COLO668 (cell line): ENCODE data around the gene TECPR2.
A peak's percentile ranks its signal among the peaks of the same experiment; 100 is the strongest.
"Not testable (repeated sequence)": the region's sequence is repeated elsewhere in the genome, so short reads cannot be mapped to it uniquely, and the experiment has no call there.

Experiments
- DNase-seq: peaks from one replicate; lab custom pipeline; 2025; ENCODE audit not compliant: unreplicated experiment; lab: John Stamatoyannopoulos, UW

The TECPR2 gene, protein sequence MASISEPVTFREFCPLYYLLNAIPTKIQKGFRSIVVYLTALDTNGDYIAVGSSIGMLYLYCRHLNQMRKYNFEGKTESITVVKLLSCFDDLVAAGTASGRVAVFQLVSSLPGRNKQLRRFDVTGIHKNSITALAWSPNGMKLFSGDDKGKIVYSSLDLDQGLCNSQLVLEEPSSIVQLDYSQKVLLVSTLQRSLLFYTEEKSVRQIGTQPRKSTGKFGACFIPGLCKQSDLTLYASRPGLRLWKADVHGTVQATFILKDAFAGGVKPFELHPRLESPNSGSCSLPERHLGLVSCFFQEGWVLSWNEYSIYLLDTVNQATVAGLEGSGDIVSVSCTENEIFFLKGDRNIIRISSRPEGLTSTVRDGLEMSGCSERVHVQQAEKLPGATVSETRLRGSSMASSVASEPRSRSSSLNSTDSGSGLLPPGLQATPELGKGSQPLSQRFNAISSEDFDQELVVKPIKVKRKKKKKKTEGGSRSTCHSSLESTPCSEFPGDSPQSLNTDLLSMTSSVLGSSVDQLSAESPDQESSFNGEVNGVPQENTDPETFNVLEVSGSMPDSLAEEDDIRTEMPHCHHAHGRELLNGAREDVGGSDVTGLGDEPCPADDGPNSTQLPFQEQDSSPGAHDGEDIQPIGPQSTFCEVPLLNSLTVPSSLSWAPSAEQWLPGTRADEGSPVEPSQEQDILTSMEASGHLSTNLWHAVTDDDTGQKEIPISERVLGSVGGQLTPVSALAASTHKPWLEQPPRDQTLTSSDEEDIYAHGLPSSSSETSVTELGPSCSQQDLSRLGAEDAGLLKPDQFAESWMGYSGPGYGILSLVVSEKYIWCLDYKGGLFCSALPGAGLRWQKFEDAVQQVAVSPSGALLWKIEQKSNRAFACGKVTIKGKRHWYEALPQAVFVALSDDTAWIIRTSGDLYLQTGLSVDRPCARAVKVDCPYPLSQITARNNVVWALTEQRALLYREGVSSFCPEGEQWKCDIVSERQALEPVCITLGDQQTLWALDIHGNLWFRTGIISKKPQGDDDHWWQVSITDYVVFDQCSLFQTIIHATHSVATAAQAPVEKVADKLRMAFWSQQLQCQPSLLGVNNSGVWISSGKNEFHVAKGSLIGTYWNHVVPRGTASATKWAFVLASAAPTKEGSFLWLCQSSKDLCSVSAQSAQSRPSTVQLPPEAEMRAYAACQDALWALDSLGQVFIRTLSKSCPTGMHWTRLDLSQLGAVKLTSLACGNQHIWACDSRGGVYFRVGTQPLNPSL (N-terminal part only)

DNA sequence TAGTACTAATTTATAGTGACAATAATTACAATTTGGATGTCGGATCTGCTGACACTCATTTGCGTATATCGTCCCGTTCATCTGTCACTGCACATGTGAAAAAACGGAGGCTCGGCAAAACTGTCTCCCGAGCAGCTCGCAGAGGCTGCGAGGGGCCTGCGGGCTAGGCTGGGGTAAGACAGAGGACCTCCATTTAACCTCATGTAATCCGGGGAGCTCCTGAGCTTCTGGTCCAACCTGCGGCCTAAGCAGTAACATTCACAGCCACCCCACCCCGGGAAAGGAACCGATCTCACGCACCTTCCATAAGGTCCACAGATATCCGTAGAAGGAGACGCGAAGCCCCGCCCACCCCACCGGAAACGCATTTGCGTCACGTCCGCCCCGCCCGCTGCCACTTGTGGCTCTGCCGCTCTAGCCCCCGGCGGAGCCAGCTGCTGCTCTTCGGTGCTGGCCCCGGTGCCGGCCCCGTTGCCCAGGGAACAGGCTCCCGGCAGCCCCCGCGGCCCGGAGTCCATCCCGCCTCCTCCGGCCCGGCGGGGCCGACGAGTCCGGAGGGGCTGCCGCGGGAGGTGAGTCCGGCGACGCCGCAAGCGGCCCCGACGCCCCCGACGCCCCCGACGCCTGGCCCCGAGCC lies at the start of gene TECPR2, which contains the start of gene CINP:
TECPR2 (plus strand) TSS at position 397 of the 637 bp plus-strand sequence. CDS start 13,781 bp downstream, outside the sequence.
CINP (minus strand) TSS at position 346 of the 637 bp plus-strand sequence; CDS start at position 307, 39 bp downstream.
- peak; percentile 99 for DNase-seq

GRCh38 chr14:102314242-102315011 lies 48.3 kb upstream of the TECPR2 start:
- DNase-seq: peak; percentile 89

DNA sequence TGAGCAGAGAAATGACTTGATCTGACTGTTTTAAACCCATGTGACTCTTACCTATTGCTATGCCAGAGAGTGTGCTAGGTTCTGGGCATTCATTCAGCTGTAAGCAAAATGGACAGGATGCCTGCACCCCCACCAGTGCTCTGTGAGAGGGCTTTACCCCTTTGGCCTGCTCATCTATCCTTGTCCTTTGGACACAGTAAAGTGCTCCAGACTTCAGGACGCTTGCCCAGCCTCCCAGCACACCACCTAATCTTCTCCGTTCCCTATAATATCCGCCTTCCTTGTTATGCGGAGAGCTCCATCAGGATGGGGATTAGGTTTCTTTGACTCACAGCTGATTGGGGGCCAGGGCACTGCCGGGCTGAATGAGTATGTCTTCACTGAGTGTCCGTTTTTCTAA lies 47.6 kb upstream of the TECPR2 start:
- DNase-seq: no peak

- peak; percentile 47 for DNase-seq
Measured at GRCh38 chr14:102316338-102316742, 46.4 kb upstream of the TECPR2 start.

GRCh38 chr14:102316743-102317563 lies 45.8 kb upstream of the TECPR2 start:
- DNase-seq: peak; percentile 92

- peak; percentile 55 for DNase-seq
Measured at GRCh38 chr14:102317564-102318248, 45.0 kb upstream of the TECPR2 start.

GRCh38 chr14:102318781-102319276 lies 43.9 kb upstream of the TECPR2 start:
- DNase-seq: no peak

DNA sequence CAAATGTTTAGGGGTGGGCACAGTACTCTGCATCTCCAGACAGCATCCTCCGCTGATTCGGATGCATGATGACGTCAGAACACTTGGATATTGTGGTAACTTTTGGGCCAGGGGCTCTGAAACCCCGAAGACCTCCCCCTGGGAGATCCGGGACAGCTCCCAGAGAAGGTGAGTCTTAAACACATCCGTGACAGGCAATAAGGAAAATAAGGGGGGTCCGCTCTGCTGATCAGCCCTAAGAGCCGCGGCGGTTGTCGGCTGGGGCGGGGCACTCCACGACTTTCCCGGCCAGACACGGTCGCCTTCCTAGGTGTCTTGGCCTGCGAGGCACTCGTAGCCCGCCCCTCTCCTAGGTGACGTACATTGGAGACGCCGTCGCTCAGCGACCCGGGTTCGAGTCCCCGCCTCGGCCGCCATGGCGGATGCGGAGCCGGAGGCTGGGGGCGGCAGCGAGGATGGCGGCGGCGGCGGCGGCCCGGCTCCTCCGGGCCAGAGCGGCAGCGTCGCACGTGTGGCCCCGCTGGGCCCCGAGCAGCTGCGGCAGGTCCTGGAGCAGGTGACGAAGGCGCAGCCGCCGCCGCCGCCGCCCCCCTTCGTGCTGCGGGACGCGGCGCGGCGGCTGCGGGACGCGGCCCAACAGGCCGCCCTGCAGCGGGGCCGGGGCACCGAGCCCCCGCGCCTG lies 43.2 kb upstream of the TECPR2 start, which contains the start of gene ZNF839:
ZNF839 (plus strand) TSS at position 396 of the 682 bp plus-strand sequence; CDS start at position 416, 20 bp downstream.
- peak; percentile 92 for DNase-seq

- peak; percentile 36 for DNase-seq
Measured at GRCh38 chr14:102320033-102320660, 42.6 kb upstream of the TECPR2 start.

DNA sequence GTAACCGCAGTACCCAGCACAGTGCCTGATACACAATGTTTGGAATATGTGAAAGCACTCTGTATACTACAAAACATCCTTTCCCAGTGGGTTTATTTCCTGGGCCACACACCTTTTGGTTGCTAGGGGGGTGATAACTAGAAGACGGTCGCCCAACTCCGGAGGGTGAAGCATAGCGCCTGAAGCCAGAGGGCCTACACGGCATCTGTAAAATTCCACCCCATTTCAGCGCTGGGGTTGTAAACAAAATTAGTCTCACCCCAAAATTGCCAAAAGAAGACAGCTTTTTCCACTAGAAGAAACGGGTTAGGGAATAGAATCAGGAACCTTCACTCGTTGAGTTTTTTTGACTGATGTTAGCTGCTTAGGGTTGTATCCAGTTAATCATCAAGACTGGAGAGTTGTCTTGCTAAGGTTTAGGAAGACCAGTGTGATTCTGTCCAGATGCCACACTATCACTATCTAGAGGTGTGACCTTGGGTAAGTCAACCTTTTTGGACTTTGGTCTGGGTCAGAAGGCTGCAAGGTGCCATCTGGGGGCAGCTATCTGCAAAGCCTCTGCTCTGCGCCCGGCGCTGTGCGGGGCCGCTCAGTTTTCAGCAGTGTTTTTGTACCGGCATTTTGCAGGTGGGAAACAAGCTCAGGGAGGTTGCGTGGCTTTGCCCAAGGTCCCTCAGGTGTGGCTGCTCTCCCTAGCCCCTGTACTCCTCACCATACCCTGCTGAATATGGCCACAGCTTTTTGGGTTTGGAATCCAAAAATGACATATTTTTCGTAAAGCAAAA lies 41.9 kb upstream of the TECPR2 start:
- no peak for DNase-seq

DNA sequence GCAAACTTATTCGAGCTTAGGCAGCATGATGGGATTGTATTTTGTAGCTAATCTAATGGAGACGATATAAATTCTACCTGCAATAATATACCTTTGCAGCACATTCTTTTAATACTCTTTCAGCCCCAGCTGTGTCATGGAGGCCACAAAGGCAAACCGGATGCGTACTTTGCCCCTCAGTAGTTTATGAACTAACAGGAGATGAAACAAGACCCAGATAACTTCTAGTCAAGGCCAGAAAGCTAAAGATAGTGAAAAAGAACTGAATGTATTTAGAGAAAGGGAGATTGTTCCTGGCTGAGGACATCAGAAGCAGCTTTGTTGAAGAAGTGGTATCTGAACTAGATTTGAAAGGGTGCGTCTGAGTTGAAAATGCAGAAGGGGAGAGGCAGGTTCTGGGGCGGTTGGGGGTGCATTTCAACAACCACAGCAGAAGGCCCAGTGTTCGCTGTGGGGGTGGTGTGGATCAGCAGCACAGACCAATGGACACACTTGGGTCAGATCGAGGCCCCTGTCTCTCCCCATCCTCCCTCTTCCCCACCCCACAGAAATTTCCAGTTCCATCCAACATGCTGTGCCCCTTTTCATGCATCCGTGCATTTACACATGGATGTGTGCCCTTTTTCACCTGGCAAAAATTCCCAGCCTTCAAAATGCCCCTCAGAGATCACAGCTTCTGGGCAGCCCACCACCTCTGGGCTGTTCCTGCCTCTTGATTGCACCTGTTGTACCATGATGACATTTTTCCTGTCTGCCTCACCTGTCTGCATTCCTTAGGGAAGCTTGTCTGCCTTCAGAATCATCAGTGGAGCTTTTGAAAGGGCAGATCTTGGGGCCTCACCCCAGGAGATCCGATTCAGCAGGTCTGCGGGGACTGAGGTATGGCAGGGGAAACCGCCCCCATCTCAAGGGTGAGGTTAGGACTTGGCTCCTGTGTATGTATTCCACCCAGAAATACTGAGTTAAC lies 41.0 kb upstream of the TECPR2 start:
- DNase-seq: no peak

- peak; percentile 27 for DNase-seq
Measured at GRCh38 chr14:102323102-102323501, 39.6 kb upstream of the TECPR2 start.

- DNase-seq: no peak
Measured at GRCh38 chr14:102325791-102326345, 36.9 kb upstream of the TECPR2 start.

DNA sequence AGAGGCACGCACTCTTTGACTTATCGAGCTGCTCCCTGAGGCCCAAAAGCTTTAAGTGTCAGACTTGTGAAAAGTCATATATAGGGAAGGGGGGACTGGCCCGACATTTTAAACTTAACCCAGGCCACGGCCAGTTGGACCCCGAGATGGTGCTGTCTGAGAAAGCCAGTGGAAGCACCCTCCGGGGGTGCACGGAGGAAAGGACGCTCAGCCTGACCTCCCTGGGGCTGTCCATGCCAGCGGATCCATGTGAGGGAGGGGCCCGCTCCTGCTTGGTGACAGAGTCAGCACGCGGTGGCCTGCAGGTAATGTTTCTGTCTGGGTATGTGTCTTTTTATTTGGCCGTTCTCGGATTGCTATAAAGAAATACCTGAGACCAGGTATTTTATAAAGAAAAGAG lies 36.2 kb upstream of the TECPR2 start:
- DNase-seq: no peak

- DNase-seq: not testable (repeated sequence)
Measured at GRCh38 chr14:102329381-102329780, 33.4 kb upstream of the TECPR2 start.
